GM18519 (cell line): ENCODE measurements around the gene FPR3.
"Not testable (repeated sequence)": the region's sequence is repeated elsewhere in the genome, so short reads cannot be mapped to it uniquely, and the experiment has no call there.

Experiments used
- ATAC-seq: cut with Tn5 transposase; IDR thresholded peaks from one replicate; pipeline ENCODE4 v1.9.1; 2021; ENCODE audit warnings: mild to moderate bottlenecking, moderate library complexity; ENCODE audit not compliant: unreplicated experiment, low FRiP score

FPR3 gene

GRCh38 chr19:51794885-51795490 is at the start of gene FPR3:
FPR3 (plus strand) TSS chr19:51795157; CDS start chr19:51823749, 28,592 bp downstream.
- ATAC-seq: no peak

GRCh38 chr19:51746731-51747130 is 48.2 kb upstream of the FPR3 start:
- ATAC-seq: no peak

- ATAC-seq: no peak
These were observed 45.0 kb upstream of the FPR3 start for GRCh38 chr19:51749979-51750378.

- no peak for ATAC-seq
These were observed 44.4 kb upstream of the FPR3 start for GRCh38 chr19:51750400-51751094.

- no peak for ATAC-seq
These were observed 43.3 kb upstream of the FPR3 start, which contains the start of gene FPR1 for GRCh38 chr19:51751655-51752054. FPR1 (minus strand) TSS chr19:51751878; CDS start chr19:51746994, 4,884 bp downstream.

GRCh38 chr19:51754109-51754508 is 40.8 kb upstream of the FPR3 start:
- no peak for ATAC-seq

GRCh38 chr19:51754770-51755169 is 40.2 kb upstream of the FPR3 start:
- ATAC-seq: no peak

GRCh38 chr19:51755571-51755970 is 39.4 kb upstream of the FPR3 start:
- no peak for ATAC-seq

GRCh38 chr19:51760697-51761356 is 34.1 kb upstream of the FPR3 start, which contains the start of gene FPR2:
FPR2 (plus strand) TSS chr19:51761180; CDS start chr19:51768659, 7,479 bp downstream.
- ATAC-seq: no peak

- ATAC-seq: no peak
These were observed 33.3 kb upstream of the FPR3 start for GRCh38 chr19:51761696-51762095.

GRCh38 chr19:51765086-51765485 is 29.9 kb upstream of the FPR3 start:
- ATAC-seq: no peak

GRCh38 chr19:51766461-51766860 is 28.5 kb upstream of the FPR3 start:
- no peak for ATAC-seq

GRCh38 chr19:51771376-51772130 is 23.4 kb upstream of the FPR3 start:
- no peak for ATAC-seq

GRCh38 chr19:51772977-51773376 is 22.0 kb upstream of the FPR3 start:
- ATAC-seq: no peak

- not testable (repeated sequence) for ATAC-seq
These were observed 18.4 kb upstream of the FPR3 start for GRCh38 chr19:51776561-51776960.

GRCh38 chr19:51777570-51778462 is 17.1 kb upstream of the FPR3 start:
- no peak for ATAC-seq

- ATAC-seq: no peak
These were observed 15.8 kb upstream of the FPR3 start for GRCh38 chr19:51779181-51779580.

- no peak for ATAC-seq
These were observed 15.3 kb upstream of the FPR3 start for GRCh38 chr19:51779703-51780102.

- ATAC-seq: no peak
These were observed 14.7 kb upstream of the FPR3 start for GRCh38 chr19:51780270-51780669.

- ATAC-seq: no peak
These were observed 13.0 kb upstream of the FPR3 start for GRCh38 chr19:51781999-51782398.
